ENCODE results near the gene PHIP. TPM values are rescaled to one million over a fixed set of nuclear protein-coding genes. Genes with fewer than 3 reads are reported as not detected.

PHIP gene
- total and polyA plus RNA-seq, 2 of the 8 experiments (the other 6 are each of a cell fraction or from before 2014, with no cell fraction given) = 7.3 to 56.2 TPM

- TF ChIP-seq CHD1 (IDR thresholded peaks at IDR 0.05; ENCODE audit: low read depth, low read length) = no peak
Measured at GRCh38 chr6:79076782-79077641, 1.0 kb downstream of the PHIP start (continued).

All from H1 (cell line).